GM12873 (cell line): ENCODE measurements around the gene CBR3.

ENCODE experiments used
- CTCF ChIP-seq: IDR thresholded peaks from 2 replicates; pipeline ENCODE4 v1.5.1; 2012; ENCODE audit warnings: low read depth, mild to moderate bottlenecking, moderate library complexity, low read length, control low read depth; ENCODE audit not compliant: insufficient read depth; ENCODE audit errors: missing control alignments

Gene CBR3

GRCh38 chr21:36111238-36111637, 23.6 kb upstream of the CBR3 start:
- no peak for TF ChIP-seq CTCF

GRCh38 chr21:36113647-36114428, 21.0 kb upstream of the CBR3 start:
- no peak for TF ChIP-seq CTCF

GRCh38 chr21:36115138-36115730, 19.6 kb upstream of the CBR3 start:
- TF ChIP-seq CTCF = no peak

GRCh38 chr21:36117286-36117741, 17.6 kb upstream of the CBR3 start:
- no peak for TF ChIP-seq CTCF

GRCh38 chr21:36120304-36120888, 14.5 kb upstream of the CBR3 start:
- no peak for TF ChIP-seq CTCF

- peak; percentile 31 for TF ChIP-seq CTCF
These were observed 11.9 kb upstream of the CBR3 start for GRCh38 chr21:36122977-36123376.

GRCh38 chr21:36124395-36124794, 10.5 kb upstream of the CBR3 start:
- TF ChIP-seq CTCF = no peak
